C4-2B (cell line): ENCODE results near the gene RD3L.

ENCODE experiments used
- H3K27ac ChIP-seq: fragments of 450-650 bp; 2 replicates; pipeline ENCODE4 v1.5.1; 2017
- ZFX ChIP-seq: fragments of 450-650 bp; IDR thresholded peaks from 2 replicates; pipeline ENCODE4 v1.6.1; 2017
- TF ChIP-seq, protein P1 (sequence below): fragments of 450-650 bp; conservative IDR thresholded peaks from 2 replicates; pipeline ENCODE4 v1.5.1; 2017; ENCODE audit warnings: mild to moderate bottlenecking

The RD3L gene

DNA sequence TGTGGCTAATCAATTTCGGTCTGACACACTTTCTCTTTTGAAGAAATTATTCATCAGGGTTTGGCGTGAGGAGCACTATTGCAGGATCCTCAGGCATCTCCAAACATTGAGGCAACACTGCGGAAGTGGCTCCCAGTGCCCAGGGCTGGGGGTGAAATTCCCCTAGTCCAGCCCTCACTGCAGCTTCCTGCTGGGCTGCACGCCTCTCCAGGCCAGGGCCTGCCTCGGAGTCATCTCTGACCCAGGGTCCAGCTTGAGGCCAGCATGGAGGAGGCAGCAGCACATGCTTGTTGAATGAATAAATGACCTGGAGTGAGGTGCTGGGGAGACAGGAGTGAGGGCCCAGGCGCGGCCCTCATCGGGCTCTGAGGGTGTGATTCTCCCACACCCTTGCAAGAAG, 50.1 kb downstream of the RD3L start:
- peak overlapping the region; percentile 77 for H3K27ac ChIP-seq
- TF ChIP-seq, protein P1, sequence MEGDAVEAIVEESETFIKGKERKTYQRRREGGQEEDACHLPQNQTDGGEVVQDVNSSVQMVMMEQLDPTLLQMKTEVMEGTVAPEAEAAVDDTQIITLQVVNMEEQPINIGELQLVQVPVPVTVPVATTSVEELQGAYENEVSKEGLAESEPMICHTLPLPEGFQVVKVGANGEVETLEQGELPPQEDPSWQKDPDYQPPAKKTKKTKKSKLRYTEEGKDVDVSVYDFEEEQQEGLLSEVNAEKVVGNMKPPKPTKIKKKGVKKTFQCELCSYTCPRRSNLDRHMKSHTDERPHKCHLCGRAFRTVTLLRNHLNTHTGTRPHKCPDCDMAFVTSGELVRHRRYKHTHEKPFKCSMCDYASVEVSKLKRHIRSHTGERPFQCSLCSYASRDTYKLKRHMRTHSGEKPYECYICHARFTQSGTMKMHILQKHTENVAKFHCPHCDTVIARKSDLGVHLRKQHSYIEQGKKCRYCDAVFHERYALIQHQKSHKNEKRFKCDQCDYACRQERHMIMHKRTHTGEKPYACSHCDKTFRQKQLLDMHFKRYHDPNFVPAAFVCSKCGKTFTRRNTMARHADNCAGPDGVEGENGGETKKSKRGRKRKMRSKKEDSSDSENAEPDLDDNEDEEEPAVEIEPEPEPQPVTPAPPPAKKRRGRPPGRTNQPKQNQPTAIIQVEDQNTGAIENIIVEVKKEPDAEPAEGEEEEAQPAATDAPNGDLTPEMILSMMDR, result no peak
- no peak for TF ChIP-seq ZFX

DNA sequence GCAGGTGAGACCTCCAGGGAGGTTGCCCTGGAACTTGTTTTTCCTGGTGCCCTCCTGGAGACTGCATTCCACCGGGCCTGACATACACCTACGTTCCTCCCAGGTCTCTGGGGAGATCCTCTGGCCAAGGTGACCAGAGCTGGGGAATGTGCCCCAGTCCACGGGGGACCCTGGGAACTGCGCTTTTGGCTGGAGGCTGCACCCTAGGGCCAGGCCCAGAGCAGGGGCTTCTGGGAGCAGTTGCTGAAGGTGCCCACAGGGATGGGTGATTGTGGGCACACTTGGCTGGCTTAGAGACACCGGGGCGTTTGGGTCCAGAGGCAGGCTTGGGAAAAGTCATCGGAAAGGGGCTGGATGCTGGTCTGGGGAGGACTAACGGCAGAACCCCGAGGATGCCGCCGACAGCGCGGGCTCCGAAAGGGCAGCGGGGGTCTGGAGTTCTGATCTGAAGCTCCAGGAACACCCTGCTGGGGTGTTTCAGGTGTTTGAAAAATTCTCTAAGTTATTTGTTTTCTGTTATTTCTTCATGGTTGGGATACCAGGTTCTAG, 50.6 kb downstream of the RD3L start:
- H3K27ac ChIP-seq, result peak overlapping the region; percentile 77

DNA sequence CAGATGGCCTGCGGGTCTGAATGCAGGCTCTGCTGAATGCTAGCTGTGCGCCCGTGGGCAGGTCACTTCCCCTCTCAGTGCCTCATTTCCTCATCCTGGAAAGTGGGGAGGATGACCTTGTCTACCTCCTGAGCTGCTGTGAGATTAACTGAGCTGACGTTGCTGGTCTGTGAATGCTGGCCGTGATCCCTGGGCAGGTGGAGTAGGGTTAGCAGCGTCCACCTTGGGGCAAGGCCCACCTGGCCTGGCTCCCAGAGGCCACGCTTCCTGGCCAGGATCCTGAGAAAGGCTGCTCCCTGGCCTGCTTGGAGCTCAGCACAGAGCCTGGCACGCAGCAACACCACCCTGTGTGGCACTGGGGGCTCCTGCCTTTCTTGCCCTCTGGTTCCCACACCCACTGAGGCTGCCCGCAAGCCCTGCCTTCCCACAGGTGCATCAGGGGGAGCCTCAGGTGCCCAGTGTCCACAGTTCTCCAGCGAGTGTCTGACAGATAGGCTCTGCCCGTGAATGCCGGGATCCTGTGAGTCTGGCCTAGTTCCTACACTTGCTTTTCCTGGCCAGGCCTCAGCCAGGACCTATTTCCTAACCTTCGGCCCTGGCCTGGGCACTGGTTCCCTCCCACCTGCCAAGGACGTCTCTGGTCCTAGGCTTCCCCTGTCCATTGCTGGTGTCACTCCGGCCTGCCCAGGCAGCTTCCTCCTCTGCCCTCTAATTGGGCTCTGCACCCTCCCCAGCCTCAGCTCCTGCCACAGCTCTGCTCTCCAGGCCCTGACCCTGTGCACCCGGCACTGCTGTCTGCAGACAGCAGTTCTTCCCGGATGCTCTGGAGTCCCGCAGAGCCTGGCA, 51.3 kb downstream of the RD3L start:
- peak overlapping the region; percentile 77 for H3K27ac ChIP-seq
- peak; percentile 86; the same call in 1 of the 2 replicates for TF ChIP-seq ZFX
- TF ChIP-seq, protein P1, result no peak

More for the DNA sequence above, 50.6 kb downstream of the RD3L start:
- TF ChIP-seq, protein P1, result no peak
- no peak for TF ChIP-seq ZFX
